HG03045 (cell line): ENCODE results near the gene CLEC7A.

Experiments
- ATAC-seq: cut with Tn5 transposase; IDR thresholded peaks from one replicate; pipeline ENCODE4 v1.9.1; 2021; ENCODE audit warnings: mild to moderate bottlenecking, moderate library complexity; ENCODE audit not compliant: unreplicated experiment

The CLEC7A gene

GRCh38 chr12:10142976-10143589, 13.1 kb upstream of the CLEC7A start:
- ATAC-seq, result no peak

- ATAC-seq, result no peak
Observed at GRCh38 chr12:10140001-10140400, 10.0 kb upstream of the CLEC7A start.

- no peak for ATAC-seq
Observed at GRCh38 chr12:10136637-10137205, 6.7 kb upstream of the CLEC7A start.

GRCh38 chr12:10135126-10135525, 5.1 kb upstream of the CLEC7A start:
- no peak for ATAC-seq

- ATAC-seq, result no peak
Observed at GRCh38 chr12:10132850-10133370, 2.9 kb upstream of the CLEC7A start.

GRCh38 chr12:10131111-10131690, 1.2 kb upstream of the CLEC7A start:
- ATAC-seq, result no peak

- ATAC-seq, result no peak
Observed at GRCh38 chr12:10128687-10129086, 1.3 kb downstream of the CLEC7A start.

GRCh38 chr12:10126413-10126812, 3.6 kb downstream of the CLEC7A start:
- no peak for ATAC-seq

- ATAC-seq, result no peak
Observed at GRCh38 chr12:10122689-10123088, 7.3 kb downstream of the CLEC7A start.

- ATAC-seq, result no peak
Observed at GRCh38 chr12:10121278-10121677, 8.7 kb downstream of the CLEC7A start.

GRCh38 chr12:10119066-10119465, 10.9 kb downstream of the CLEC7A start:
- no peak for ATAC-seq

- no peak for ATAC-seq
Observed at GRCh38 chr12:10115890-10116289, 14.1 kb downstream of the CLEC7A start.

- no peak for ATAC-seq
Observed at GRCh38 chr12:10115311-10115710, 14.7 kb downstream of the CLEC7A start.

GRCh38 chr12:10113920-10114319, 16.1 kb downstream of the CLEC7A start:
- no peak for ATAC-seq

- ATAC-seq, result no peak
Observed at GRCh38 chr12:10113075-10113474, 16.9 kb downstream of the CLEC7A start.

- ATAC-seq, result no peak
Observed at GRCh38 chr12:10111451-10111850, 18.5 kb downstream of the CLEC7A start.

- no peak for ATAC-seq
Observed at GRCh38 chr12:10110256-10110844, 19.6 kb downstream of the CLEC7A start.

GRCh38 chr12:10102322-10102721, 27.7 kb downstream of the CLEC7A start:
- ATAC-seq, result no peak

GRCh38 chr12:10101648-10102220, 28.3 kb downstream of the CLEC7A start:
- no peak for ATAC-seq

GRCh38 chr12:10101042-10101579, 28.9 kb downstream of the CLEC7A start:
- ATAC-seq, result no peak

GRCh38 chr12:10098791-10099190, 31.2 kb downstream of the CLEC7A start, which contains the start of gene CLEC1A:
CLEC1A (minus strand) TSS chr12:10098985; CDS start chr12:10098922, 63 bp downstream.
- ATAC-seq, result no peak
